Stimulated activated CD8-positive, alpha-beta memory T cell treated with anti-CD3 and anti-CD28 coated beads, Interleukin-12 subunit alpha, Interleukin-12 subunit beta, amount 100 ng/mL, for 1 hour (primary cell): ENCODE data around the gene FOXO4.

Experiments
- DNase-seq: peaks from one replicate; pipeline ENCODE4 v3.0.0-alpha.2; 2020; ENCODE audit warnings: low read depth

The FOXO4 gene

GRCh38 chrX:71140440-71140839 is 44.8 kb downstream of the FOXO4 start:
- DNase-seq = no peak

GRCh38 chrX:71143508-71143907 is 47.9 kb downstream of the FOXO4 start:
- DNase-seq = no peak

GRCh38 chrX:71144651-71145050 is 49.0 kb downstream of the FOXO4 start, which contains the start of gene NLGN3:
NLGN3 (plus strand) TSS chrX:71144841; CDS start chrX:71147750, 2,909 bp downstream.
- no peak for DNase-seq

- no peak for DNase-seq
Measured at GRCh38 chrX:71147496-71148277, 52.0 kb downstream of the FOXO4 start.

GRCh38 chrX:71148278-71148663 is 52.6 kb downstream of the FOXO4 start:
- no peak for DNase-seq

GRCh38 chrX:71151366-71151765 is 55.7 kb downstream of the FOXO4 start:
- DNase-seq = no peak
